Loucy (cell line): ENCODE results near the gene ZNF292.

ENCODE experiments used
- CTCF ChIP-seq: fragments of 200-600 bp; sonication (generic); conservative IDR thresholded peaks from 2 replicates; pipeline ENCODE4 v1.5.1; 2014; ENCODE audit warnings: mild to moderate bottlenecking, antibody characterized with exemption, low read length
- EZH2phosphoT487 ChIP-seq: fragments of 200-600 bp; IDR thresholded peaks from 2 replicates; pipeline ENCODE4 v1.6.1; 2018; ENCODE audit warnings: antibody characterized with exemption, mild to moderate bottlenecking, moderate library complexity, borderline replicate concordance

GRCh38 chr6:87274660-87275274 lies 119.4 kb downstream of the ZNF292 start:
- no peak for TF ChIP-seq CTCF
- TF ChIP-seq EZH2phosphoT487, result no peak
